K562 (cell line): ENCODE results near the gene DACT3. TPM values are rescaled to one million over a fixed set of nuclear protein-coding genes. Genes with fewer than 3 reads are reported as not detected.

Experiments
- CREM ChIP-seq: IDR thresholded peaks from 2 replicates; pipeline ENCODE4 v1.6.1; 2014; ENCODE audit warnings: antibody characterized with exemption, low read depth
- CXXC5 ChIP-seq: fragments of 250-450 bp; sonication (Bioruptor Pico); IDR thresholded peaks from 2 replicates; pipeline ENCODE4 v1.8.0; 2022; ENCODE audit warnings: inconsistent platforms, mild to moderate bottlenecking, moderate library complexity
- EP300 ChIP-seq: IDR thresholded peaks from 2 replicates; pipeline ENCODE4 v1.6.1; 2012; ENCODE audit warnings: low read length, improper control_type of control experiment
- GABPB1 ChIP-seq: sonication (generic); formaldehyde crosslinking; IDR thresholded peaks from 2 replicates; pipeline ENCODE4 v1.8.0; 2022; ENCODE audit warnings: mild to moderate bottlenecking, missing genetic modification reagents
- HDAC1 ChIP-seq, 2 experiments: fragments of 450-650 bp; IDR thresholded peaks; 2 replicates each; pipeline ENCODE4 v1.6.1; 2016 to 2017; ENCODE audit warnings: inconsistent platforms in 1 of 2, mild to moderate bottlenecking in 1 of 2, moderate library complexity in 1 of 2
- HMGN3 ChIP-seq: IDR thresholded peaks from 2 replicates; pipeline ENCODE4 v1.6.1; 2011; ENCODE audit warnings: borderline replicate concordance, low read depth, mild to moderate bottlenecking, mixed read lengths, low read length; ENCODE audit not compliant: insufficient read length; ENCODE audit errors: extremely low read depth
- HNRNPH1 ChIP-seq: fragments of 200-400 bp; formaldehyde crosslinking; optimal IDR thresholded peaks from 2 replicates; pipeline ENCODE3; 2017; ENCODE audit warnings: low read depth, mild to moderate bottlenecking, low read length, moderate library complexity
- HNRNPLL ChIP-seq: fragments of 200-400 bp; formaldehyde crosslinking; IDR thresholded peaks from 2 replicates; pipeline ENCODE4 v1.6.1; 2017; ENCODE audit warnings: low read length, low read depth, mild to moderate bottlenecking; ENCODE audit not compliant: poor library complexity, severe bottlenecking
- MAZ ChIP-seq, 2 experiments: fragments of 450-650 bp in 1 of 2; sonication (generic) in 1 of 2; formaldehyde crosslinking; IDR thresholded peaks in 1 of 2; conservative IDR thresholded peaks in 1 of 2; 2 replicates each; pipeline versions ENCODE4 v1.4.0 to v1.5.0; 2020; ENCODE audit warnings: mild to moderate bottlenecking in 1 of 2, missing genetic modification reagents in 1 of 2
- PCBP1 ChIP-seq: fragments of 200-400 bp; formaldehyde crosslinking; IDR thresholded peaks from 2 replicates; pipeline ENCODE4 v1.6.1; 2018; ENCODE audit warnings: mild to moderate bottlenecking, low read depth, low read length; ENCODE audit not compliant: poor library complexity, severe bottlenecking
- RB1 ChIP-seq: fragments of 450-650 bp; IDR thresholded peaks from 2 replicates; pipeline ENCODE4 v1.6.1; 2017; ENCODE audit warnings: low read depth, mild to moderate bottlenecking
- SMARCA4 ChIP-seq: fragments of 450-650 bp; IDR thresholded peaks from 2 replicates; pipeline ENCODE4 v1.6.1; 2016
- TRIM28 ChIP-seq: fragments of 450-650 bp; IDR thresholded peaks from 2 replicates; pipeline ENCODE4 v1.6.1; 2017
- ZNF696 ChIP-seq: fragments of 250-450 bp; sonication (Bioruptor Pico); conservative IDR thresholded peaks from 2 replicates; pipeline ENCODE4 v1.4.0; 2020; ENCODE audit warnings: mild to moderate bottlenecking, moderate library complexity
- ZNF764 ChIP-seq: fragments of 250-450 bp; sonication (Bioruptor Pico); IDR thresholded peaks from 2 replicates; pipeline ENCODE4 v1.4.0; 2020; ENCODE audit warnings: low read depth, mild to moderate bottlenecking, moderate library complexity
- polyA plus RNA-seq, 8 experiments: library from polyadenylated mRNA; depleted of rRNA in 4 of 8; stranded (reverse) in 5 of 8; unstranded in 3 of 8; fragments of >200 nt; fragmentation: Nextera tagmentation in 2 of 8; fragmentation: Illumina TruSeq in 1 of 8; extraction: Ambion mirVana in 2 of 8; extraction: Trizol in 1 of 8; gene quantifications; 2 replicates each; pipeline versions ENCODE4 v1.2.1 to v1.2.3, GENCODE V29; 2011 to 2014; ENCODE audit warnings: inconsistent platforms in 1 of 8, missing spikeins in 1 of 8
- total RNA-seq, 7 experiments: library from RNA; depleted of rRNA in 6 of 7; stranded (reverse); fragments of >200 nt in 6 of 7; fragmentation: Illumina TruSeq in 2 of 7; extraction: Trizol in 2 of 7; gene quantifications; 2 replicates each; pipeline versions ENCODE4 v1.2.1 to v1.2.3, GENCODE V29; 2011 to 2021; ENCODE audit warnings: low replicate concordance in 1 of 7
- TF ChIP-seq, protein P1 (sequence below): sonication (generic); formaldehyde crosslinking; IDR thresholded peaks from 2 replicates; pipeline ENCODE4 v1.8.0; 2023; ENCODE audit warnings: mild to moderate bottlenecking, missing genetic modification reagents
- TF ChIP-seq, protein P2 (sequence below): fragments of 250-450 bp; sonication (Bioruptor Pico); IDR thresholded peaks from 2 replicates; pipeline ENCODE4 v1.5.0; 2021
- TF ChIP-seq, protein P3 (sequence below): sonication (generic); formaldehyde crosslinking; IDR thresholded peaks from 2 replicates; pipeline ENCODE4 v1.9.0; 2022; ENCODE audit warnings: mild to moderate bottlenecking, missing genetic modification reagents
- TF ChIP-seq, protein P4 (sequence below): fragments of 450-650 bp; formaldehyde crosslinking; IDR thresholded peaks from 2 replicates; pipeline ENCODE4 v1.4.0; 2020; ENCODE audit warnings: mild to moderate bottlenecking
- TF ChIP-seq, protein P5 (sequence below): fragments of 450-650 bp; IDR thresholded peaks from 2 replicates; pipeline ENCODE4 v1.7.1; 2018; ENCODE audit warnings: mild to moderate bottlenecking, low read depth; ENCODE audit not compliant: partially characterized antibody

Gene DACT3
- total and polyA plus RNA-seq, 9 of the 15 experiments (the other 6 are each of a cell fraction or from before 2014, with no cell fraction given): 0.67 to 6.5 (median 3.5) TPM

DNA sequence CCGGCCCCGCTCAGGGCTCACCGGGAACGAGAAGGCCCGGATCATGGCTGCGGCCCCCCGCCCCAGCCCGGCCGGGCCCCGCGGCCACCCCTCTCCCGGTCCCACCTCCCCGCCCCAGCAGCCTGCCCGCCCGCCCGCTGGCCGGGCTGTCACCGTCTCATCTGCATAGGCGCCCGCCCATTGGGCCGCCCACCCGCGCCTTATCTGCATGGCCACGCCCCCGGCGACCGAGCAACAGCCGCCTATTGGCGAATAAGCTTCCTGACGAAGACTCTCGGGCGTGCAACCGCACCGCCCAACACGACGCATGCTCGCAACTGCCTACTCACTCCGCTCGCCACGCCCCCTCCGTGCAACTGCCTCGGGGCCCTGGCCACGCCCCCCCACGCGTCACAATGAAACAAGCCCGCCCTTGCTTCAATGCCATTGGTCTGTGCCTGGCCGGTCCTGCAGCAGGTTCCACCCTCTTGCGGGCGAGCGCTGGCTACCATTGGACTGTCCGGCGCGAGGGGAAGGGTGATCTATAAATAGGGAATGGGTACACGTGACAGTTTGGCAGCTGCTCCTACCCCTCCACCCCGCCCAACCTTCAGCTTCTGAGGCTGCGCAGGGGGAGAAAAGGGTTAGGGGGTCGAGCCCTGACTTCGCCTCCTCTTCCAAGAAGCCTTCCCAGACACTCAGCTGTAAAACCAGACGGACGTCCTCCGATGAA, at the start of gene DACT3 (continued):
- TF ChIP-seq RB1: peak; percentile 37; the same call in 1 of the 2 replicates
- no peak for TF ChIP-seq ZNF696 (CRISPR knock-in tag)
- TF ChIP-seq, protein P1, sequence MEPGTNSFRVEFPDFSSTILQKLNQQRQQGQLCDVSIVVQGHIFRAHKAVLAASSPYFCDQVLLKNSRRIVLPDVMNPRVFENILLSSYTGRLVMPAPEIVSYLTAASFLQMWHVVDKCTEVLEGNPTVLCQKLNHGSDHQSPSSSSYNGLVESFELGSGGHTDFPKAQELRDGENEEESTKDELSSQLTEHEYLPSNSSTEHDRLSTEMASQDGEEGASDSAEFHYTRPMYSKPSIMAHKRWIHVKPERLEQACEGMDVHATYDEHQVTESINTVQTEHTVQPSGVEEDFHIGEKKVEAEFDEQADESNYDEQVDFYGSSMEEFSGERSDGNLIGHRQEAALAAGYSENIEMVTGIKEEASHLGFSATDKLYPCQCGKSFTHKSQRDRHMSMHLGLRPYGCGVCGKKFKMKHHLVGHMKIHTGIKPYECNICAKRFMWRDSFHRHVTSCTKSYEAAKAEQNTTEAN: no peak
- TF ChIP-seq HDAC1 (IDR thresholded peaks at IDR 0.05): peak in 1 of 2 experiments; percentile 45; a peak in 1 of 4 replicates
- no peak for TF ChIP-seq PCBP1
- TF ChIP-seq CXXC5 (CRISPR knock-in tag): peak; percentile 55; the same call in 1 of the 2 replicates
- no peak for TF ChIP-seq HNRNPH1
- TF ChIP-seq SMARCA4: no peak
- TF ChIP-seq ZNF764 (CRISPR knock-in tag): no peak
- TF ChIP-seq HNRNPLL: peak; percentile 22
- no peak for TF ChIP-seq TRIM28
- TF ChIP-seq MAZ (CRISPR knock-in tag; conservative IDR thresholded peaks at IDR 0.05 in 1 of 2, IDR thresholded peaks at IDR 0.05 in 1 of 2): peak in 1 of 2 experiments; percentile 56; a peak in 3 of 4 replicates
- TF ChIP-seq EP300: no peak
- no peak for TF ChIP-seq GABPB1 (CRISPR knock-in tag)
- TF ChIP-seq HMGN3: peak; percentile 82
- TF ChIP-seq, protein P2, sequence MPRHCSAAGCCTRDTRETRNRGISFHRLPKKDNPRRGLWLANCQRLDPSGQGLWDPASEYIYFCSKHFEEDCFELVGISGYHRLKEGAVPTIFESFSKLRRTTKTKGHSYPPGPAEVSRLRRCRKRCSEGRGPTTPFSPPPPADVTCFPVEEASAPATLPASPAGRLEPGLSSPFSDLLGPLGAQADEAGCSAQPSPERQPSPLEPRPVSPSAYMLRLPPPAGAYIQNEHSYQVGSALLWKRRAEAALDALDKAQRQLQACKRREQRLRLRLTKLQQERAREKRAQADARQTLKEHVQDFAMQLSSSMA (CRISPR knock-in tag): no peak
- TF ChIP-seq, protein P3, sequence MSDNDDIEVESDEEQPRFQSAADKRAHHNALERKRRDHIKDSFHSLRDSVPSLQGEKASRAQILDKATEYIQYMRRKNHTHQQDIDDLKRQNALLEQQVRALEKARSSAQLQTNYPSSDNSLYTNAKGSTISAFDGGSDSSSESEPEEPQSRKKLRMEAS (CRISPR knock-in tag): peak; percentile 90
- TF ChIP-seq, protein P4, sequence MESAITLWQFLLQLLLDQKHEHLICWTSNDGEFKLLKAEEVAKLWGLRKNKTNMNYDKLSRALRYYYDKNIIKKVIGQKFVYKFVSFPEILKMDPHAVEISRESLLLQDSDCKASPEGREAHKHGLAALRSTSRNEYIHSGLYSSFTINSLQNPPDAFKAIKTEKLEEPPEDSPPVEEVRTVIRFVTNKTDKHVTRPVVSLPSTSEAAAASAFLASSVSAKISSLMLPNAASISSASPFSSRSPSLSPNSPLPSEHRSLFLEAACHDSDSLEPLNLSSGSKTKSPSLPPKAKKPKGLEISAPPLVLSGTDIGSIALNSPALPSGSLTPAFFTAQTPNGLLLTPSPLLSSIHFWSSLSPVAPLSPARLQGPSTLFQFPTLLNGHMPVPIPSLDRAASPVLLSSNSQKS (CRISPR knock-in tag): no peak
- TF ChIP-seq CREM: peak; percentile 92
- TF ChIP-seq, protein P5, sequence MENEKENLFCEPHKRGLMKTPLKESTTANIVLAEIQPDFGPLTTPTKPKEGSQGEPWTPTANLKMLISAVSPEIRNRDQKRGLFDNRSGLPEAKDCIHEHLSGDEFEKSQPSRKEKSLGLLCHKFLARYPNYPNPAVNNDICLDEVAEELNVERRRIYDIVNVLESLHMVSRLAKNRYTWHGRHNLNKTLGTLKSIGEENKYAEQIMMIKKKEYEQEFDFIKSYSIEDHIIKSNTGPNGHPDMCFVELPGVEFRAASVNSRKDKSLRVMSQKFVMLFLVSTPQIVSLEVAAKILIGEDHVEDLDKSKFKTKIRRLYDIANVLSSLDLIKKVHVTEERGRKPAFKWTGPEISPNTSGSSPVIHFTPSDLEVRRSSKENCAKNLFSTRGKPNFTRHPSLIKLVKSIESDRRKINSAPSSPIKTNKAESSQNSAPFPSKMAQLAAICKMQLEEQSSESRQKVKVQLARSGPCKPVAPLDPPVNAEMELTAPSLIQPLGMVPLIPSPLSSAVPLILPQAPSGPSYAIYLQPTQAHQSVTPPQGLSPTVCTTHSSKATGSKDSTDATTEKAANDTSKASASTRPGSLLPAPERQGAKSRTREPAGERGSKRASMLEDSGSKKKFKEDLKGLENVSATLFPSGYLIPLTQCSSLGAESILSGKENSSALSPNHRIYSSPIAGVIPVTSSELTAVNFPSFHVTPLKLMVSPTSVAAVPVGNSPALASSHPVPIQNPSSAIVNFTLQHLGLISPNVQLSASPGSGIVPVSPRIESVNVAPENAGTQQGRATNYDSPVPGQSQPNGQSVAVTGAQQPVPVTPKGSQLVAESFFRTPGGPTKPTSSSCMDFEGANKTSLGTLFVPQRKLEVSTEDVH: no peak
